OCI-LY3 (cell line): ENCODE results near the gene WNK4.

ENCODE experiments used
- H2AFZ ChIP-seq: fragments of 200-600, 300-600 bp; shearing (Covaris generic); 2 replicates; pipeline ENCODE4 v1.6.0; 2014; ENCODE audit warnings: antibody characterized with exemption, low read depth, low read length
- H3K27ac ChIP-seq: fragments of 200-600, 300-600 bp; sonication (generic); 2 replicates; pipeline ENCODE4 v1.5.1; 2014; ENCODE audit warnings: mild to moderate bottlenecking, low read length, moderate library complexity, mixed read lengths
- H3K27me3 ChIP-seq: fragments of 200-600, 300-600 bp; sonication (generic); 2 replicates; pipeline ENCODE4 v1.6.1; 2014; ENCODE audit warnings: low read depth, low read length, mixed read lengths
- H3K36me3 ChIP-seq: fragments of 200-600, 300-600 bp; sonication (generic); replicated peaks from 2 replicates; pipeline ENCODE3; 2014; ENCODE audit warnings: low read depth, low read length, mixed read lengths
- H3K4me1 ChIP-seq: fragments of 300-600, 200-600 bp; sonication (generic); 2 replicates; pipeline ENCODE4 v1.6.1; 2014; ENCODE audit warnings: low read length, mixed read lengths
- H3K4me2 ChIP-seq: fragments of 200-600, 300-600 bp; sonication (generic); 2 replicates; pipeline ENCODE4 v1.6.1; 2014; ENCODE audit warnings: low read length, mixed read lengths
- H3K4me3 ChIP-seq: fragments of 300-600, 200-600 bp; sonication (generic); 2 replicates; pipeline ENCODE4 v1.5.1; 2014; ENCODE audit warnings: antibody characterized with exemption, mild to moderate bottlenecking, low read length, moderate library complexity
- H3K79me2 ChIP-seq: fragments of 300-600, 200-600 bp; shearing (Covaris generic); 2 replicates; pipeline ENCODE4 v1.6.1; 2014; ENCODE audit warnings: mild to moderate bottlenecking, low read length, mixed read lengths
- H3K9ac ChIP-seq: fragments of 300-600, 200-600 bp; shearing (Covaris generic); 2 replicates; pipeline ENCODE4 v1.6.0; 2014; ENCODE audit warnings: mild to moderate bottlenecking, low read length, moderate library complexity
- H3K9me3 ChIP-seq: fragments of 200-600, 300-600 bp; shearing (Covaris generic); 2 replicates; pipeline ENCODE4 v1.6.1; 2014; ENCODE audit warnings: low read length, mixed read lengths; ENCODE audit not compliant: insufficient read depth
- H4K20me1 ChIP-seq: fragments of 200-600, 300-600 bp; sonication (generic); 2 replicates; pipeline ENCODE4 v1.6.1; 2016; ENCODE audit warnings: low read length, mixed read lengths; ENCODE audit not compliant: insufficient read depth
- EZH2phosphoT487 ChIP-seq: fragments of 200-600 bp; shearing (Covaris generic); IDR thresholded peaks from 2 replicates; pipeline ENCODE4 v1.6.1; 2018; ENCODE audit warnings: antibody characterized with exemption, mixed run types, low read depth
- TF ChIP-seq, protein P1 (sequence below): fragments of 200-600, 300-600 bp; sonication (generic); IDR thresholded peaks from 2 replicates; pipeline ENCODE4 v1.5.1; 2014; ENCODE audit warnings: antibody characterized with exemption, low read length, low read depth

Gene WNK4

GRCh38 chr17:42798383-42799380, 18.3 kb downstream of the WNK4 start, which contains the start of the genes CNTD1 and COA3:
TSS of gene CNTD1 (plus strand) at chr17:42798861. CDS start at chr17:42799068, 207 bp downstream.
TSS of gene COA3 (minus strand) at chr17:42798704. CDS start at chr17:42798681, 23 bp downstream.
- H3K27me3 ChIP-seq = no peaks in the 10 kb centered on the region
- peak within 1 kb of the TSS; percentile 68 for H3K4me2 ChIP-seq
- H3K9me3 ChIP-seq = no peaks in the 10 kb centered on the region
- H3K4me1 ChIP-seq = peaks cover 6% of the 10 kb centered on the region
- H3K79me2 ChIP-seq = no peaks in the 10 kb centered on the region
- H4K20me1 ChIP-seq = no peaks in the 10 kb centered on the region
- TF ChIP-seq EZH2phosphoT487 = no peak
- TF ChIP-seq, protein P1, sequence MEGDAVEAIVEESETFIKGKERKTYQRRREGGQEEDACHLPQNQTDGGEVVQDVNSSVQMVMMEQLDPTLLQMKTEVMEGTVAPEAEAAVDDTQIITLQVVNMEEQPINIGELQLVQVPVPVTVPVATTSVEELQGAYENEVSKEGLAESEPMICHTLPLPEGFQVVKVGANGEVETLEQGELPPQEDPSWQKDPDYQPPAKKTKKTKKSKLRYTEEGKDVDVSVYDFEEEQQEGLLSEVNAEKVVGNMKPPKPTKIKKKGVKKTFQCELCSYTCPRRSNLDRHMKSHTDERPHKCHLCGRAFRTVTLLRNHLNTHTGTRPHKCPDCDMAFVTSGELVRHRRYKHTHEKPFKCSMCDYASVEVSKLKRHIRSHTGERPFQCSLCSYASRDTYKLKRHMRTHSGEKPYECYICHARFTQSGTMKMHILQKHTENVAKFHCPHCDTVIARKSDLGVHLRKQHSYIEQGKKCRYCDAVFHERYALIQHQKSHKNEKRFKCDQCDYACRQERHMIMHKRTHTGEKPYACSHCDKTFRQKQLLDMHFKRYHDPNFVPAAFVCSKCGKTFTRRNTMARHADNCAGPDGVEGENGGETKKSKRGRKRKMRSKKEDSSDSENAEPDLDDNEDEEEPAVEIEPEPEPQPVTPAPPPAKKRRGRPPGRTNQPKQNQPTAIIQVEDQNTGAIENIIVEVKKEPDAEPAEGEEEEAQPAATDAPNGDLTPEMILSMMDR = no peak
- H2AFZ ChIP-seq = peak within 1 kb of the TSS; percentile 91
- peak within 1 kb of the TSS; percentile 94 for H3K4me3 ChIP-seq
- no peak within 1 kb of the TSS for H3K27ac ChIP-seq
- peak within 1 kb of the TSS; percentile 70 for H3K9ac ChIP-seq
- H3K36me3 ChIP-seq = no peaks in the 10 kb centered on the region

DNA sequence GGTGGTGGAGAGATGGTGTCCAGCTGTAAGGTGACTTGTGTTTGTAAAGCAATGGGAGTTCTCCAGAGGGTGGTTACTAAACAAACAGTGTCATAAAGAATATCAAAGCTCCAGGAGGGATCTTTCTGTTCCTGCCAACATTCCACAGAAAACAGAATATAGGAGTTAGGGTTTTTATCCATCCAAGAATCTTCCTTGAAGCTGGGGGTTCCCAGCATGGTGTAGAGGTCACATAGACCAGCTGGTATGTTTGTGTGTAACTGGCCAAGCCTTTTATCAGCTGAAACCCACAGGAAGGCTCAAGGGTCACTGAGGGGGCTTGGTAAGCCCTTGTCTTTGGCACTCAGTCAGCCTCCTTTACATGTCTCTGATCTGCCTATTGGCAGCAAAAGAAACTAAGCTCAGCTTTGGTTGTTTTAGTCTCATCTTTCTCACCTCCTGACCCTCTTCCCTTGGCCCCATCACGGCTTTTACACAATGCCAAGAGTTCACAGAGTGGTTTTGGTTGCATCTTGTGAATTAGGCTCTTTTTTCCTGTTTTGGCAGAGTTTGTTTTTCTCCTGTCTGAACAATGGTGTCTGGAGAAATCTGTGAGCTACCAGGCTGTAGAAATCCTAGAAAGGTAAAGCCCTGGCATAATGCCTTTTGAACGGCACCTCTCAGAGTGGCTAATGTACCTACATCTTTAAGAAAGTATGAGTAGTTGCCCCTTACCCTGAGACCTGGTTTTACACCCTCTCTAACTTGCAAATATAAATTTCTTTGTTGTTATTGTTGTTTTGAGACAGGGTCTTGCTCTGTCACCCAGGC, 22.9 kb downstream of the WNK4 start:
- Histone ChIP-seq H2AFZ (no peak overlapping the region), H4K20me1 (no peaks in the 10 kb centered on the region), H3K27ac (no peak overlapping the region), H3K9ac (no peak overlapping the region), H3K27me3 (no peaks in the 10 kb centered on the region), H3K79me2 (no peaks in the 10 kb centered on the region), H3K9me3 (no peaks in the 10 kb centered on the region), H3K36me3 (no peaks in the 10 kb centered on the region), H3K4me2 (no peak overlapping the region), H3K4me1 (no peaks in the 10 kb centered on the region), H3K4me3 (no peak overlapping the region)
- TF ChIP-seq EZH2phosphoT487 = no peak
- TF ChIP-seq, protein P1 = no peak

GRCh38 chr17:42804918-42805367, 24.5 kb downstream of the WNK4 start:
- H3K4me1 ChIP-seq = no peaks in the 10 kb centered on the region
- H3K9me3 ChIP-seq = no peaks in the 10 kb centered on the region
- H3K4me3 ChIP-seq = no peak overlapping the region
- no peak overlapping the region for H2AFZ ChIP-seq
- H4K20me1 ChIP-seq = no peaks in the 10 kb centered on the region
- peaks cover 7% of the 10 kb centered on the region for H3K36me3 ChIP-seq
- H3K27ac ChIP-seq = no peak overlapping the region
- H3K9ac ChIP-seq = no peak overlapping the region
- H3K27me3 ChIP-seq = no peaks in the 10 kb centered on the region
- no peak overlapping the region for H3K4me2 ChIP-seq
- H3K79me2 ChIP-seq = no peaks in the 10 kb centered on the region
- TF ChIP-seq, protein P1 = no peak
- TF ChIP-seq EZH2phosphoT487 = no peak
